GM21526 (cell line): ENCODE data around the gene ZNF385C.

Source experiments
- ATAC-seq: cut with Tn5 transposase; IDR thresholded peaks from one replicate; pipeline ENCODE4 v1.9.1; 2021; ENCODE audit warnings: moderate library complexity; ENCODE audit not compliant: unreplicated experiment, low FRiP score

Gene ZNF385C

DNA sequence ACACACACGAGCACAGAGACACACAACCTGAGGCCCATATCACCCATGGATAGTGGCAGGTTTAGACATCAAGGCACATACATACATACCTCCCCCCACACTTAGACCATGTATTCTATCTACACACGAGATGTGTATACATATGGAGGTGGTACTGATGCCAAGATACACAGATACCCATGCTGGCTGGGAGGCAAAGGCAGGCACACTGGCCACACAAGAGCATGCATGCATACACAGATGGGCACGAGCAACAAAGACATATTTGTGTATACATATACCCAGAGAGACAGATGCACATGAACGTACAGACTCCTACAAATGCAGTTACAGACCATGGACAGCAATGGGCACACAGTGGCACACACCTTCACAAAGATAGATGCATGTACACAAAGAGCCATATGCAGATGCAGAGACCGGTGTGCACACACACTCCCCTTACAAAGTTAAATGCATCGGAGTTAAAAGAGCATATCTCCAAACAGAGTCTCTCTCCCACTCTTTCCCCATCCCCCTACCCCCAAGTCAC is 45.9 kb downstream of the ZNF385C start:
- no peak for ATAC-seq

DNA sequence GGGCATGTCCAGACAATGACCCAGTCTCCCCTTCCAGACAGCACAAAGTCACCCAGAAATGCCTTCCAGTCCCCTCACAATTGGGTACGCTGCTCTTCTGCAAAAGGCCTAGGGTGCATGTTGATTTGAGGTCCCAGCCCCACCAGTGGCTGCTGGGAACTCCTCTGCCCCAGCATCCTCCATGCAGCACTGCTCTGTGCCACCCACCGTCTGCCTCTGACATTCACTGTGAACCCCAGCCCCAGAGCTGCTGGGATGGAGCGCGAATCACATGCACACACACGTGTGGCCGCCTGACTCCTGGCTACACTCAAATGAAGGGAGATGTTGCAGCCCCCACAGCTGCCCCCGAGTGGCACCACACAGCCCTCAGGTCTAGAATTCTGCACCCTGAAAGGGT is 46.6 kb downstream of the ZNF385C start:
- no peak for ATAC-seq

DNA sequence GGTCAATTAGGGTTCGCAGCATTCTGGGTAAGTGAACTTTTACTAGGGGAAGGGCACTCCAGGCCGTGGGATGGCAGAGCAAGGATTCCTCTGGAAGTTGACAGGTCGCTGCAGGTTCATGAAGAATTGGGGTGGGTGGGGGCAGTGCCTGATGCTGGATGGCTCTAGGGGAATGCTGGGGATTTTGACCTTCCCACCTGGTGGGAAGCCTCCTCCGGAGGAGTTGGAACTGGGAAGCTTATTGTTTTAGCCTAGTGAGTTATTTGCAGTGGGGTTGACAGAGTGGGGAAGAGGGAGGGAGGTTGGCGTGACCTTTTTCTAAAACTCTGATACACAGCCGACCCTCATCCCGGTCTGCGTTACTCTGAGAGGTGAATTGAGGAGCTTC is 47.3 kb downstream of the ZNF385C start:
- ATAC-seq = no peak

DNA sequence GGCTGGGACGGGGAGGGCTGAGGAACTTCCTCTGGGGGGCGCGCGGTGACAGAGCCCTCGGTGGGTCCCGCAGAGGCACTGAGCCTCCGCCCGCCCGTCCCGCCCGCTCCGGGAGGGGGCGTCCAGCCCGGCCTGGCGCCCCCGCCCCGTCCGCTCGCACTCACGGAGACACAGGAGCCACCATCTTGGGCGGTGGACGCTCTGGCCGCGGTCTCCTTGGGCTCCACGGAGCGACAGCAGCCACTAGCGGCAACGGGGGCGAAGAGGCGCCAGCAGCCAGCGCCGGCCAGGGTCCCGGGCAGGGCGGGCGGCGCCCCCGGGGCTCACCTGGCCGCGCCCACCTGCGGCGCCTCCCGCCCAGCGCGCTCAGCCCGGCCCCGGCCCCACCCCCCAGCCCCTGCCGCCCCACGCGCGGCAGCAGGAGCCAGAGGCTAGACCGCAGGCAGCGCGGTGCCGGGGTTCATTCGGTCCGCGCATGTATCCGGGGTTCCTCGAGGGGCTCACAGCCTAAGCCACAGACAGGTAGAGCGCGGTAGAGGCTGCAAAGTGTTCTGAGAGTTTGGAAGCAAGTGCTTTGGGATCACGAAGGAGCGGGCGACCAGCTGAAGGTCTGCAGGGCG is 47.8 kb downstream of the ZNF385C start, which contains the start of gene C17orf113:
Gene C17orf113 (minus strand): TSS at position 209 of the 620 bp plus-strand sequence. CDS start 7,225 bp downstream, outside the sequence.
- no peak for ATAC-seq

DNA sequence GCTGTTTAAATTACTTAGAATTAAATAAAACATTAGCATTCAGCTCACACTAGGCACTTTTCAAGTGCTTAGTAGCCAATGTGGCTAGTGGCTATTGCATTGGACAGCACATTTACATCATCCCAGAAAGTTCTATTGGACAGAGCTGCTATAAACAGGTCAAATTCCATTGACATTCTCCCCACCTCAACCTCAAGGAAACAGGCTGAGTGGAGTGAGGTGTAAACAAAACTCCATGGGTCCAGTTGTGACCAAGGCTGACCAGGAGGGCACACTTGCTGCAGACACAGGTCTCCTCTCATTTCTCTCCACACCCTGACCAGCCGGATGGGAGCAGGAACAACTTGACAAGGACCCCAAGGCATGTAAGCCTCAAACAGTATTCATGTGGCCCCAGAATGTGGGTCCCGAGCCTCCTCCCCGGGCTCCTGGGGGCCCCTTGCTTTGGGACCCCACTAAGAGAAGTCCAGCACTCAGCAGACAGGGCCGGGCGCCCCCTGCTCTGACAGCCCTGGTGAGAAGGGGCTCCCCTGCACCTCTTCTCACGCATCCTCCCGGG is 48.4 kb downstream of the ZNF385C start:
- ATAC-seq = no peak

DNA sequence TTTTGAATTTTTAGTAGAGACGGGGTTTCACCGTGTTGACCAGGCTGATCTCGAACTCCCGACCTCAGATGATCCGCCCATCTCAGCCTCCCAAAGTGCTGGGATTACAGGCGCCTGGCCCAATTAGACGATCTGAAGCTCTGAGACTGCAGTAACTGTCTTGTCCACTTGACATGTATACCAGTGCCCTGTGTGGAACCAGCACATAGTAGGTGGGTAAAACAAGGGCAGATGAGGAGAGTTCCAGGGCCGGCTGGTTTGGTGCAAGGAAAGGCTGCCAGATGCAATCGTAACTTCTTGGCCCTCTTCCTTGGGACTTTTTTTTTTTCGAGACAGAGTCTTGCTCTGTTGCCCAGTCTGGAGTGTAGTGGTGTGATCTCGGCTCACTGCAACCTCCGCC is 50.9 kb downstream of the ZNF385C start:
- ATAC-seq = no peak

DNA sequence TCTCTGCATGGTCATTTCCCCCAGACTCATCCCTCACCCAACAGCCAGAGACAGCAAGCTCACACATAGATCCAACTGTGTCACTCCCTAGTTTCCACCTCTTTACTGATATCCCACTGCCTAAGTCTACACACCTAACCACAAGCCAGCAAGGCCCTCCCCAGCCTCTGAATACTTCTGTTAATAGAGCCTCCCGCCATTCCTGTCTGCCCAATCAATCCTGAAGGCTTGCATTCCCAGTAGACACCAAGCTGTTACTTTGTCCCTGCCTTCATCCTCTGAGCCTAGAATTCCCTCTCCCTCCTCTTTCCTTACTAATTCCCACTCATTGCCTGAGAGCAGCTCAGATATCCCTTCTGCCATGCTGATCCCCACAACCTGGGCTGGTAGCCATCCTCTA is 52.6 kb downstream of the ZNF385C start:
- ATAC-seq = no peak

DNA sequence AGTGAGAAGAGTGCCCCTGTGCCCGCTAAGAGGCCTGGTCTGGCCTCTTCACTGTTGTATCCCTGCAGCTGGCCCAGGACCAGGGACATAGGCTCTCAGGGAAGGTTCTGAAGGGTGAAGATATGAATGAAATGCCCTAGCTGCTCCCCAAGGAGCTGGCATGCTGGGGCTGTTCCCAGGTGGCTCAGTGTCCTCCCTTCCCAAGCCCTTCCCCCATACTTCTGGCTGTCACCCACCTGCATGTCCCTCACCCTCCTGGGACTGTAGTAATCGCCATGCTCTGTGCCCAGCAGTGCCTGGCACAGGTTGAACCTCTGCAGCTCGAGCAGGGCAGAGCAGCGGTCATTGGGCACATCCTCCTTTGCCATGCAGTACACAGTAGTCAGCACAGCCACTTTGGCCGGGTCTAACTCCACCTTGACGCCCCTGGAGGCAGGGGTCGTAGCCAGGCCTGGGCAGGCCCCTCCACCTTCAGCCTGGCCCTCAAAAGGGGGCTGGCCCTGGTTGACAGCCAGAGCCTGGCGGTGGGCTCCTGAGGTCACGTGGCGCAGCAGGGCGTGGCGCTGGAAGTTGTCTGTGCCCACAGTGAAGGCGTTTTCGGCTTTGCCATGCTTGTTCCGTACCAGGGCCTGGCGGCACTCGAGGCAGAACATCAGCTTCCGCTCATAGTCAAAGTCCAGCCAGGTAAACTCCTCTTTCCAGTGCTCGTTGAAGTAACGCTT is 55.5 kb downstream of the ZNF385C start:
- ATAC-seq = no peak

DNA sequence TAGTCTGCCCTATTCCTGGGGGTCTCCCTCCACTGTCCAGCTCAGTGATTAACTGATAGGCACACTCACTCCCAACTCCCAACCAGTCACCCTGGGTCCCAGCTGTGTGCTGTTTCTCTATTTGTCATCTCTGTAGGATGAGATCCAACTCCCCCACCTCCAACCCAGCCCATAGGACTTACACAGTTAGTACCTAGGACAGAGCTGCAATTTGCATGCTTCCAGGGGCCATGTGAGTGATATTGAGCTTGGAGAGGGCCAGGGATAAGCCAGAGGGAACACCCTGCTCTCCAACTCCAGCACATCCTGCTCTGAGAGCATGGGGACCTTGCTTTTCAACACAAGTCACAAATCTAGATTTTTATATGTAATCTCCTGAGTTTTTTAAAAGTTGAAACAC is 56.7 kb downstream of the ZNF385C start:
- no peak for ATAC-seq

DNA sequence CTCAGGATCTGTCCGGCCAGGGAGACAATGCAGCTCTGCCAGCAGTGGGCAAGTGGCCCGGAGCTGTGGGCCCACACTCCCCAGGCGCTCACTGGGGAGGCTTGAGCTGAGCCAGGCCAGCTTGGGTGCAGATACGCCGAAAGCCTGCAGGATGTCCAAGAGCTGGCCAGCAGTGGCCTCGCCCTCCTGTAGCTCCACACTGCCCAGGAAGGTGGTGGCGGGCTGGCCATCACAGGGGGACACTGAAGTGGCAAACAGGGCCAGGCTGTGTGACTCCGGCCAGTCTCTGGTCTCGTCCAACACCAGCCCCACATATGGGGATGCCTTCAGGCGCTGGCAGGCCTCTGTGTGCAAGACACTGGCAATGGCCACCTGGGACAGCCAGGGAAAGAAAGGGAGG is 57.5 kb downstream of the ZNF385C start:
- ATAC-seq = no peak

DNA sequence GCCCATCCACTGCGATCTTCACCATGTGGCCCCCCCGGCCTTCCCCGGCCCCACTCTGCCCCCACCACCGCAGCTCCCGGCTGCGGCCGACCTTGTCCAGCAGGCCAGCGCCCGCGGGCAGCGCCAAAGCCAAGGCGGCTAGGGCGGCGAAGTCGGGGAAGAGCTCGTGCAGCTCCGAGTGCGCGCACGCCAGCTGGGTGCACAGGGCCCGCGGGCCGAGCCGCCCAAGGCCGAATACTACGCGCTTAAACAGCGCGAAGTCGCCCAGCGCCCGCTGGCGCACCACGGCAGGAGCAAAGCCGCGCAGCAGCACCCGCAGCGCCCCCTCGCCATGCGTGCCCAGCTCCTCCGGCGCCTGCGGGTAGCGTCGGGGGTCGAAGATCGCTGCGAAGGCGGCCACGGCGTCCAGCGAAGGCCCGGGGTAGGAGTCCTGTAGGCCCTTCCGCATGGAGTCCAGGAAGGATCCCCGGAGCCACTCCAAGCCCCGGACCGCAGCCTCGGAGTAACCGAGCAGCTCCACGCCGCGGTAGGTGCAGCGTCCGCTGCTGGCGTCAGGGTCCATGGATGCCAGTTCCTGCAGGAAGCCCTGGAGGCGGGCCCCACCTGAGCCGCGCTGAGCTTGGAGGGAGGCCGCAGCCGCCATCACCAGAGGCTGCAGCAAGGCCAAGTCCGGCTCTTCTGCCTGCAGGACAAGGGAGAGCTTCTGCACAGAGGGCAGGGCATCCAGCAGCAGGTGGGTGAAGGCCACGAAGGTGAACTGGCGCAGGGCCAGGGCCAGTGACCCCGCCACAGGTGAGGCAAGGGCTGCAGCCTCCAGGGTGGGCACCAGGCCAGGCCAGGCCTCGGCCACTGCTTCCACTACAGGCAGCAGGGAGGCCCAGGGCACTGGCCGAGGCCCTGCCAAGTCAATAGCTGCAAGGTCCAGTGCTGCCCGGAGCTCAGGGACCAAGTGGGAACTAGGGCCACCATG is 58.2 kb downstream of the ZNF385C start:
- ATAC-seq = no peak

DNA sequence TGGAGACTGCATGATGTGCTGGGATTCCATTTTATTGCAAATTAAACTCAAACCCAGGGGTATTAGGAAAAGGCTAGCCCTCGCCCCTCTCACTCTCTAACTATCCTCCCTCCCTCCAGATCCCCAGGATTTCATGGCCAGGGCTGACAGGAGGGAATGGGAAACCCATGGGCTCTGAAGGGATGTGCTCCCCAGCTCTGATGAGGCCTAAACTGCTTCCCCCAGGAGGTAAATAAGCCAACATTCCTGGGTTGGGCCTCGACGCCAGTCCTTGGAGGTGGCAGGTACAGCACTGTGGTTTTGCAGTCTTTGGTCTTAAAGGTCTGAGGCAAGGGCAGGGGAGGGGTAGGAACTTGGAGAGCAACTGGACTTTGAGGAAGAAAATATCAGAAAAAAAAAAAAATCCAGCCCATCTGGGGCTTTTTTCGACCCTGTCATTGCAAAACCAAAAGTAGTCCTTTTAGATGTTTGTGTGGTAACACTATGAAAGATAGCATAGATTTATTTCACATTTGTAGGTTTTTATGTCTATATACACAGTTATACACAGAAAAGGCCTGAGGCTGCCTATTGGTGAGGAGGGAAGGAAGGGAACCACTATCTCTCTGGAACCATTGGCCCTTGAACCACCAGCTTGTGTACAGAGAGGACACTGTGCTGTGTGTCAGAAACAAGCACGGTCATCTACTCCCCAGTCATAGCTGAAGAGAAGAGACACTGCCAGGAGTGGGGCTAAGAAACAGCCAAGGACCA is 59.9 kb downstream of the ZNF385C start:
- no peak for ATAC-seq

DNA sequence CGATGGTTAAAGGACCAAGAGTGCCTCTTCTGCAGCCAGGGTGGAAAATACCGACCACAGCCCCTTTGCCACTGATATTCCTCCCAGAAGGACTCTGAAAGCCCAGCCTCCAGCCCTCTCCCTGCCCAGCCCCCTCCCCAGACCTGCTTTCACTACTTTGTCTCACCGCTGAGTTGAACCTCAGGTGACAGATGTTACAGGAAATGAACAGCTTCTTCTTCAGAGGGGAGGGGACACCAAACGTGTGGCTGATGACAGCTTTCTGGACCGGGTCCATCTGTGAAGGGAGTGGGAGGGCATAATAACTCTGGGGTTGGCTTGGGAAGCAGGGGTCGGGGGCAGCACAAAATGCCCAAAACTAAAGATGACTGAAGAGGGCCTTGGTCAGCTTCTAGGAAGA is 64.2 kb downstream of the ZNF385C start:
- ATAC-seq = no peak

DNA sequence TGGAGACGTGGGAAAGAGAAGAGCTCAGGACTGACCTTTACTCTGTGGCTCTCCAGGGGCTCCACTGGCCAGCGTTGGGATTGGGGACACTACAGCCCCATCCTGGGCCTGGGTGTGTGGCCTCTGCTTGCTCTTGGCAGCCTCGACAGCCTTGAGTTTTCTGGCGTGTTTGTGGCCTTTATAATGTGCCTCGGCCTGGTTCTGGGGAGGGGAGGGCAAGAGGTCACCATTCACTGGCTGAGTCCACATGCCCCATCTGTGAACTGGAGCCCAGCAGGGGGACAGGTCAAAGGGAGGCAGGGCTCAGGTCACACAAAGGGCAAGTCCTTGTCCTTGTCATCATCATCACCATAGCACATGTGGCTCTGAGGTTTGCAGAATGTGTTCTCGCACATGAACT is 66.7 kb downstream of the ZNF385C start:
- no peak for ATAC-seq

DNA sequence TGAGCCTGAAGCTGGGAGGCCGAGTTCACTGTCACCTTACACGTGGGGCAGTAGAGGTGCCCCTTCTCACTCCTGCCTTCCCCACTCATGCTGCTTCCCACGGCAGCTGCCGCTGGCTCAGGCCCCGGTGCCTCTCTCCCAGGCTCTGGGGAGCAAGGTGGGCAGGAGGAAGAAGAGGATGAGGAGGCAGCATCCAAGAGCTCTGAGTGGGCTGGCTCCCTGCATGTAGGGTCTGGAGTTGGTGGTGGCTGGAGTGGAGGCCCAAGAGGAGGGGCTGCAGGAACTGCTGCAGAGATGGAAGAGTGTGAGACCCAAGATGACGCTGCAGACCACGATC is 69.5 kb downstream of the ZNF385C start:
- no peak for ATAC-seq

DNA sequence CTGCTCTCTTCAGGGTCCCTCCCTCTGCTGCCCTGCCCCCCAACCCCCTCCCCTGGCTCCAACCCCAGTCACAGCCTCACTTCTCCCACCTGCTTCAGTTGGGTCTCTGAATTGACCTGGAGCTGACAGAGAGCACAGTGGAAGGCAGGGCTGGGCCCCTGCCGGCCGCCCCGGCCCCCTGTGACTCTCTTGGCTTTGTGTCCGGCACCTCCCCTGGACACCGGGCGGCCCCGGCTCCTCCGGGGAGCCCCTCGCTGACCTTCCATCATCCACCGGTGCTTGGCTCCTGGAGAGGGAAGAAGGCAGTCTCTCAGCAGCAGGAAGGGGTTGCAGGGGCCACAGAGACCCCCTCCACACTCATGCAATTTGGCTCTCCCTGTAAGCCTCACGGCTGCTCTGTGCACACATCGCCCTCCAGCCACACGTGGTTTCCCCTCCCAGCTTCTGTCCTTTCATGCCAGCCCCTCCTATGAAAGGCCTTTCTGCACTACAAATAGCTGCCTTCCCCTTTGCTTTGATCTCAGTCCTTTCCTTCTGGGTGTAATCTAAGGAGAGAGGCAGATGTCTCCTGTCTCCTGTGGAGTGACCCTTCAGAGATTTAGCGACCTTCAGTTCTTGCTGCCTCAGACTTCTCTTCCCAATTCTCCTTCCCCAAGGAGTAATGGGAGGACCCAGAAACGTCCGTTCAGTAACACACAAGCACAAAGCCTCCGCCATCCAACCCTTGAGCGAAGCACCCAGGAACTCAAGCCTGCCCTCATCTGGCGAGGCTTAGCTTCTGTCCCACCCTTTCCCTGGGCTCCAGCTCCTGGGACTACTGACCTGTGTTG is 70.1 kb downstream of the ZNF385C start:
- ATAC-seq = no peak

DNA sequence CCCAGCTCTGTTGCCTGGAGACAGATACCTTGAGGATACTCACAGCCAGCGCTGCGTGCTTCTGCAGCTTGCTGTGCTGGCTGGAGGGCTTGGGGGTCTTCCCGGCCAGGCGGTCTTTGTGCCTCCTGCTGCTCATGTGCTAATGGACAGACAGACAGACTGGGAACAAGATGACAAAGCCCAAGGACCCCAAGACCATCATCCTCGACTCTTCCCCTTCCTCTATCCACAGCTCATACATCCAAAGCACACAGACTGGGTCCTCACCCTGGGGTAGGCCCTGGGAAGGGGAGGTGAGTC is 70.7 kb downstream of the ZNF385C start:
- ATAC-seq = no peak

DNA sequence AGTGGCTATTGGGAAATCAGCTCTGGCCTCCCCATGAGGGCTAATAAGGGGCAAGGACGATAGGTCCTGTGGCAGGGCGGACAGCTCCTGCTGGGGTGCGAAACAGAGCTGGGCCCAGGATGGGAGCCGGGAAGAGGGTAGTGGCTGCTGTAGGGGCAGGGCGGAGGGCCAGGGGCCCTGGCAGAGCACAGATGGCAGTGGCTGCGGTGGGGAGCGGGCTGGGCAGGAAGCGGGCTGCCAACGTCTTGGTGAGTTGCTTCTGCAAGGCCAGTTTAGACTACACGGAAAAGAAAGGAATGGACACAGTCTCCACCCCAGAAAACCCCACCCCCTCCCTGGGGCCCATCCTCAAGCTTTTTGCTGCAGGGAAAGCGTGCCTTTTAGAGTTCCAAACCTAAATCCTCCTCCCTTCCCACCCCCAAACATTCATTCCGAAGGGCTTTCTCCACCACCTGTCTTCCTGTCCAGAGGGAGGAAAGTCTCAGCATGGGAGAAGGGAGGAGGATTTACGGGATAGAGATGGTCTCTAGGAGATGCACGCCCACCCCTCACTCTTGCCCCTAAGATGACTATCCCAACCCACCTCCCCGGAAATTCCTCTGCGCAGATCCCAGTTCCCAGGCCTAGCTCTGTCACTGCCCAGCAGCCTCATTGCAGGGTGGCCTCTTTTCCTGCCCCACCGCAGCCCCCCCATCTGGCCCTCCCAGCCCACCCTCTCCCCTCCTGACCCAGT is 71.2 kb downstream of the ZNF385C start:
- no peak for ATAC-seq

DNA sequence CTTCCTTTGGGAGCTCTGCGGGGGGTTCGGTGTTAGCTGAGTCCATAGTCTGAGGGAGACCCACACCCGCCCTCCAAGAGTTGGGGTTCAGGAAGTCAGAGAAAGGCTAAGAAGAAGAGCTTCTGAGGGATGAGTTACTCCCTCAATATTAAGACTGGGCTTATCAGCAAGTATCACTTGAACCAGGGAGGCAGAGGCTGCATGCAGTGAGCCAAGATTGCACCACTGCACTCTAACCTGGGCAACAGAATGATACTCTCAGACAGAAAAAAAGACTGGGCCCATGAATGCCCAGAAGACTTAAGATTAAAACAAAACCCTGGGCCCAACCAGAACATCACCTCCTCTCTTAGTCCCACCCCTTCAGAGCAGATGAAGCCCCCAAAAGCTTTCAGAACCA is 72.3 kb downstream of the ZNF385C start:
- no peak for ATAC-seq
